Panc1 (cell line): ENCODE data around the gene PPARD. TPM values are rescaled to one million over a fixed set of nuclear protein-coding genes. Genes with fewer than 3 reads are reported as not detected.

Source experiments
- ATAC-seq: fragments of 200-7000 bp; cut with Tn5 transposase; 2 replicates; pipeline ENCODE4 v1.9.1; 2020; ENCODE audit warnings: mild to moderate bottlenecking, moderate library complexity
- BruUV-seq: library from RNA; stranded (reverse); fragments of 400-500 nt; replicated peaks from 2 replicates; lab custom pipeline; 2021; lab: Mats Ljungman, UMichigan
- CTCF ChIA-PET: fragments of 300-600 bp; sonication (Branson Sonifier 250); formaldehyde crosslinking; loops from one replicate; lab custom pipeline; 2022; ENCODE audit warnings: antibody characterized with exemption; lab: Charles Lee
- POLR2A ChIA-PET: fragments of 300-600 bp; sonication (Branson Sonifier 250); formaldehyde crosslinking; loops from one replicate; lab custom pipeline; 2022; ENCODE audit warnings: antibody characterized with exemption; lab: Charles Lee
- DNase-seq: peaks from one replicate; pipeline ENCODE4 v3.0.0-alpha.2; 2010; ENCODE audit warnings: low read depth, low spot score
- H3K27ac ChIP-seq: 2 replicates; pipeline ENCODE4 v1.5.1; 2011; ENCODE audit warnings: mild to moderate bottlenecking, low read length, inconsistent platforms
- H3K27me3 ChIP-seq: fragments of 200-500 bp; sonication (Bioruptor generic); 2 replicates; pipeline ENCODE4 v1.6.0; 2014; ENCODE audit warnings: low read length, inconsistent platforms; ENCODE audit not compliant: control insufficient read depth, insufficient read depth
- H3K36me3 ChIP-seq: fragments of 200-500 bp; sonication (Bioruptor generic); 2 replicates; pipeline ENCODE4 v1.5.1; 2014; ENCODE audit warnings: inconsistent platforms, mild to moderate bottlenecking, low read length, moderate library complexity; ENCODE audit not compliant: control insufficient read depth, insufficient read depth
- H3K4me1 ChIP-seq: 2 replicates; pipeline ENCODE4 v1.5.1; 2011; ENCODE audit warnings: inconsistent platforms, mild to moderate bottlenecking, low read length, moderate library complexity; ENCODE audit not compliant: control insufficient read depth, insufficient read depth
- H3K4me3 ChIP-seq, 2 experiments: 2 replicates each; pipeline ENCODE4 v1.5.1; 2011 to 2012; ENCODE audit warnings: low read depth in 2 of 2, low read length in 2 of 2, mild to moderate bottlenecking in 2 of 2, inconsistent platforms in 1 of 2, moderate library complexity in 1 of 2
- H3K9me3 ChIP-seq: fragments of 200-500 bp; sonication (Bioruptor generic); 2 replicates; pipeline ENCODE4 v1.5.1; 2014; ENCODE audit warnings: low read depth, mild to moderate bottlenecking, inconsistent platforms, low read length, moderate library complexity; ENCODE audit not compliant: control insufficient read depth, insufficient read depth
- POLR2AphosphoS5 ChIP-seq: IDR thresholded peaks from 2 replicates; pipeline ENCODE4 v1.6.1; 2012; ENCODE audit warnings: mild to moderate bottlenecking, low read depth, low read length, moderate library complexity
- SIN3A ChIP-seq: IDR thresholded peaks from 2 replicates; pipeline ENCODE4 v1.6.1; 2012; ENCODE audit warnings: low read depth, mild to moderate bottlenecking, low read length, moderate library complexity, borderline replicate concordance; ENCODE audit not compliant: insufficient read depth
- TCF7L2 ChIP-seq: IDR thresholded peaks from 2 replicates; pipeline ENCODE4 v1.6.1; 2011; ENCODE audit warnings: mild to moderate bottlenecking, low read depth, low read length, inconsistent platforms
- in situ Hi-C: cut with HindIII; loops from 2 replicates; pipeline ENCODE4 v1.10.0; 2016; ENCODE audit warnings: low sequenced_read_pairs, low pct_unique_long_range_greater_than_20kb
- intact Hi-C: fragments of 100-400 bp; cut with micrococcal nuclease; formaldehyde crosslinking; loops from one replicate; pipeline ENCODE4 v1.10.0; 2022; ENCODE audit not compliant: unreplicated experiment
- total RNA-seq: library from RNA; stranded (reverse); gene quantifications from one replicate; pipeline ENCODE4 v1.2.1, GENCODE V29; 2021; ENCODE audit not compliant: unreplicated experiment
- TF ChIP-seq, protein P1 (sequence below), 2 experiments: IDR thresholded peaks; 2 replicates each; pipeline ENCODE4 v1.6.1; 2011 to 2012; ENCODE audit warnings: low read depth in 2 of 2, control low read depth in 1 of 2, low read length in 1 of 2, mild to moderate bottlenecking in 1 of 2, moderate library complexity in 1 of 2; ENCODE audit not compliant: insufficient read depth in 1 of 2
- TF ChIP-seq, protein P2 (sequence below): fragments of 450-650 bp; IDR thresholded peaks from 2 replicates; pipeline ENCODE4 v1.5.1; 2017; ENCODE audit warnings: mild to moderate bottlenecking

PPARD gene
- total RNA-seq, 1 experiment from 2014 or later: 14.4 TPM

DNA sequence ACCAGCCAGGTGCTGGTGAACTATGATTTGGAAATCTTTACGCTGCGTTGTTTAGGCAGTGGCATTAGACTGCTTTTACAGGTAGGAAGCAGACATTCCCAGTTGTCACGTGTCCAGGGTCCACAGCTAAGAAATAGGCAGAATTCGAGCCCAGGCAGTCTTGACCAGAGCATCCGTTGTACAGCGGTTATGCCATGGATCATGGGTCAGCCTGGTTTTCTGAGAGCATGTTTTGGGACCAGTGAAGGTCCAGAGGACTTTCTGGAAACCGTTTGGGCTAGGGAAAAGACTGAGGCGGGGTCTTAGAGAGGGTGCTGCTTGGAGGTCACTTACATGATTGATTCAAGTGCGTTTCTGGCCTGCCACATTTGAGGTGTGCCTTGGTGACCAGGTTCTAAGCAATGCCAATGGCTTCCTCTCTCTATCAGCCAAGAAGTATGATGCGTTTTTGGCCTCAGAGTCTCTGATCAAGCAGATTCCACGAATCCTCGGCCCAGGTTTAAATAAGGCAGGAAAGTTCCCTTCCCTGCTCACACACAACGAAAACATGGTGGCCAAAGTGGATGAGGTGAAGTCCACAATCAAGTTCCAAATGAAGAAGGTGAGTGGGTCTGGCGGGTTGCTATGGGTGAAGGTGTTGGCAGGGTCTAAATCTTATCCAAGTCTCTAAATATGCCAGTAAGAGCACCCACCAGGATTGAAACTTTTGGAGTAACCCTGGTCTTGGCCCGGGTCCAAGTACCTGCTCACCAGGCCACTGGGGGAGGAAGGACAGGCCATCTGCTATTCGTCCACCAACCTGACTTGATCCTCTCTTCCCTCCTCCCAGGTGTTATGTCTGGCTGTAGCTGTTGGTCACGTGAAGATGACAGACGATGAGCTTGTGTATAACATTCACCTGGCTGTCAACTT lies 127.6 kb downstream of the PPARD start:
- Histone ChIP-seq H3K27ac (peak overlapping the region; percentile 85), H3K36me3 (peaks cover 30% of the 10 kb centered on the region), H3K4me1 (peaks cover 42% of the 10 kb centered on the region), H3K27me3 (no peaks in the 10 kb centered on the region), H3K9me3 (no peaks in the 10 kb centered on the region), H3K4me3 (peak overlapping the region; percentile 95)
- intact Hi-C loops (no loop called here), in situ Hi-C loops (no loop called here)
- ChIA-PET CTCF (no interaction called here), POLR2A (no interaction called here)
- DNase-seq: no peak
- TF ChIP-seq TCF7L2 (no peak), SIN3A (0 out of 2 replicates have a peak, but pooled peaks have one; percentile 48)
- TSS peak; percentile 86 for BruUV-seq
- no peak for ATAC-seq

DNA sequence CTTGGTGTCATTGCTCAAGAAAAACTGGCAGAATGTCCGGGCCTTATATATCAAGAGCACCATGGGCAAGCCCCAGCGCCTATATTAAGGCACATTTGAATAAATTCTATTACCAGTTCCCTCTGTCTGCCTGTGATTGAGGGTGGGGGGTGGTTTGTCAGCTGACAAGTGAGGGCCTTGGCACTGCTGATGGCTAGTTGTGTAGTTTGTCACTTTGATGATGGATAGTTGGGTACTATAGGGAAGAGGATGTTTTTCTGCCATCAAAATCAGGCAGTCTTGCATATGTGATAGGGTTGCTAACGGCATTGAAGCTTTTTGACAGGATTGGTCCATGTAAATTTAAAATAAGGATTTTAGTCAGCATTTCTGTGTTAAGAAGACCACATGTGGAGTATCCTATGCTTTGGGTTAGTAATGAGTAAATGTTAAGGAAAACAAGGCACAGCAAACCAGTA lies 128.3 kb downstream of the PPARD start:
- ATAC-seq: no peak
- no TSS peak for BruUV-seq
- no peak for DNase-seq
- H3K27ac ChIP-seq: peak overlapping the region; percentile 44; the same call in 1 of the 2 replicates
- intact Hi-C loops (no loop called here), in situ Hi-C loops (no loop called here)
- peak overlapping the region; percentile 95 for H3K4me3 ChIP-seq
- H3K36me3 ChIP-seq: peaks cover 30% of the 10 kb centered on the region
- H3K9me3 ChIP-seq: no peaks in the 10 kb centered on the region
- CTCF ChIA-PET: no interaction called here
- POLR2A ChIA-PET: interaction anchor here (0.7 kb wide), 1 partner anchor 25 kb away, joined by 3 read pairs; no protein-coding TSS in a partner anchor
- H3K4me1 ChIP-seq: peaks cover 42% of the 10 kb centered on the region
- no peaks in the 10 kb centered on the region for H3K27me3 ChIP-seq
- TF ChIP-seq, protein P1, sequence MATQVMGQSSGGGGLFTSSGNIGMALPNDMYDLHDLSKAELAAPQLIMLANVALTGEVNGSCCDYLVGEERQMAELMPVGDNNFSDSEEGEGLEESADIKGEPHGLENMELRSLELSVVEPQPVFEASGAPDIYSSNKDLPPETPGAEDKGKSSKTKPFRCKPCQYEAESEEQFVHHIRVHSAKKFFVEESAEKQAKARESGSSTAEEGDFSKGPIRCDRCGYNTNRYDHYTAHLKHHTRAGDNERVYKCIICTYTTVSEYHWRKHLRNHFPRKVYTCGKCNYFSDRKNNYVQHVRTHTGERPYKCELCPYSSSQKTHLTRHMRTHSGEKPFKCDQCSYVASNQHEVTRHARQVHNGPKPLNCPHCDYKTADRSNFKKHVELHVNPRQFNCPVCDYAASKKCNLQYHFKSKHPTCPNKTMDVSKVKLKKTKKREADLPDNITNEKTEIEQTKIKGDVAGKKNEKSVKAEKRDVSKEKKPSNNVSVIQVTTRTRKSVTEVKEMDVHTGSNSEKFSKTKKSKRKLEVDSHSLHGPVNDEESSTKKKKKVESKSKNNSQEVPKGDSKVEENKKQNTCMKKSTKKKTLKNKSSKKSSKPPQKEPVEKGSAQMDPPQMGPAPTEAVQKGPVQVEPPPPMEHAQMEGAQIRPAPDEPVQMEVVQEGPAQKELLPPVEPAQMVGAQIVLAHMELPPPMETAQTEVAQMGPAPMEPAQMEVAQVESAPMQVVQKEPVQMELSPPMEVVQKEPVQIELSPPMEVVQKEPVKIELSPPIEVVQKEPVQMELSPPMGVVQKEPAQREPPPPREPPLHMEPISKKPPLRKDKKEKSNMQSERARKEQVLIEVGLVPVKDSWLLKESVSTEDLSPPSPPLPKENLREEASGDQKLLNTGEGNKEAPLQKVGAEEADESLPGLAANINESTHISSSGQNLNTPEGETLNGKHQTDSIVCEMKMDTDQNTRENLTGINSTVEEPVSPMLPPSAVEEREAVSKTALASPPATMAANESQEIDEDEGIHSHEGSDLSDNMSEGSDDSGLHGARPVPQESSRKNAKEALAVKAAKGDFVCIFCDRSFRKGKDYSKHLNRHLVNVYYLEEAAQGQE (IDR thresholded peaks at IDR 0.05; ENCODE audit: insufficient read depth in 1 of 2, low read depth in 2 of 2, low read length in 1 of 2): no peak
- TF ChIP-seq TCF7L2 (no peak), POLR2AphosphoS5 (peak; percentile 19; the same call in 1 of the 2 replicates), SIN3A (no peak)
- TF ChIP-seq, protein P2, sequence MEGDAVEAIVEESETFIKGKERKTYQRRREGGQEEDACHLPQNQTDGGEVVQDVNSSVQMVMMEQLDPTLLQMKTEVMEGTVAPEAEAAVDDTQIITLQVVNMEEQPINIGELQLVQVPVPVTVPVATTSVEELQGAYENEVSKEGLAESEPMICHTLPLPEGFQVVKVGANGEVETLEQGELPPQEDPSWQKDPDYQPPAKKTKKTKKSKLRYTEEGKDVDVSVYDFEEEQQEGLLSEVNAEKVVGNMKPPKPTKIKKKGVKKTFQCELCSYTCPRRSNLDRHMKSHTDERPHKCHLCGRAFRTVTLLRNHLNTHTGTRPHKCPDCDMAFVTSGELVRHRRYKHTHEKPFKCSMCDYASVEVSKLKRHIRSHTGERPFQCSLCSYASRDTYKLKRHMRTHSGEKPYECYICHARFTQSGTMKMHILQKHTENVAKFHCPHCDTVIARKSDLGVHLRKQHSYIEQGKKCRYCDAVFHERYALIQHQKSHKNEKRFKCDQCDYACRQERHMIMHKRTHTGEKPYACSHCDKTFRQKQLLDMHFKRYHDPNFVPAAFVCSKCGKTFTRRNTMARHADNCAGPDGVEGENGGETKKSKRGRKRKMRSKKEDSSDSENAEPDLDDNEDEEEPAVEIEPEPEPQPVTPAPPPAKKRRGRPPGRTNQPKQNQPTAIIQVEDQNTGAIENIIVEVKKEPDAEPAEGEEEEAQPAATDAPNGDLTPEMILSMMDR: no peak
